Limb (tissue), 2 donors: ENCODE results near the gene GGTA1.
"Not testable (repeated sequence)": the region's sequence is repeated elsewhere in the genome, so short reads cannot be mapped to it uniquely, and the experiment has no call there.

Experiments
- DNase-seq, 2 donors: peaks; one replicate each; pipeline ENCODE4 v3.0.0-alpha.2; 2016; ENCODE audit errors: extremely low spot score in 2 of 2

GGTA1 gene

DNA sequence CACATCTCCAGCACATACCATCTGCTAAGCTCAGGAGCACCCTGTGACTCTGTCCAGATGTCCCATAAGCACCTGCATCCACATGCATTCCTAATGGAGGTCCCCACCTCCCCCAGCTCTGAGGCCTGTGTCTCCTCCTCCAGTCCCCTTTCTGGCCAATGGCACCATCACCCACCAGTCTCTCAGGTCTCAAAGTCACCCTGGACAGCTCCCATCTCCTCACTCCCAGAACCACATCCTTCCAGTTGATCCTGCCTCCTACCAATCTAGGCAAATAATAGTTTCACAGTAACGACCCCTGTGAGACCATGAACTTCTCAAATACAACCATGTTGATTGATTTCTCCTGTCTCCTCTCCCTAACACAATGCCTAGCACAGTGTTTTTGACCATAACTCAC is 40.1 kb downstream of the GGTA1 start:
- DNase-seq: no peak

DNA sequence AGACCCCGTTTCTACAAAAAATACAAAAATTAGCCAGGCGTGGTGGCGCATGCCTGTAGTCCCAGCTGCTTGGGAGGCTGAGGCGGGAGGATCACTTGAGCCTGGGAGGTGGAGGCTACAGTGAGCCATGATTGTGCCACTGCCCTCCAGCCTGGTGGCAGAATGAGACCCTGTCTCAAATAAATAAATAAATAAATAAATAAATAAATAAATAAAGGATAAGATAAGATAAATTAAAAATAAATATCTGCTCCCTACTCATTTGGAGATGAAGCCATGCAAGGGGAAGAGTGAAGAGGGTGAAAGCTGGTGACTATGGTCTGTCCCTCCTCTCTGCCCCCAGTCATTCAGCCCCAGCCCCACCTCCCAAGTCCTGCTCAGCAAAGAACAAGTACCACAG is 41.2 kb downstream of the GGTA1 start:
- not testable (repeated sequence) for DNase-seq

DNA sequence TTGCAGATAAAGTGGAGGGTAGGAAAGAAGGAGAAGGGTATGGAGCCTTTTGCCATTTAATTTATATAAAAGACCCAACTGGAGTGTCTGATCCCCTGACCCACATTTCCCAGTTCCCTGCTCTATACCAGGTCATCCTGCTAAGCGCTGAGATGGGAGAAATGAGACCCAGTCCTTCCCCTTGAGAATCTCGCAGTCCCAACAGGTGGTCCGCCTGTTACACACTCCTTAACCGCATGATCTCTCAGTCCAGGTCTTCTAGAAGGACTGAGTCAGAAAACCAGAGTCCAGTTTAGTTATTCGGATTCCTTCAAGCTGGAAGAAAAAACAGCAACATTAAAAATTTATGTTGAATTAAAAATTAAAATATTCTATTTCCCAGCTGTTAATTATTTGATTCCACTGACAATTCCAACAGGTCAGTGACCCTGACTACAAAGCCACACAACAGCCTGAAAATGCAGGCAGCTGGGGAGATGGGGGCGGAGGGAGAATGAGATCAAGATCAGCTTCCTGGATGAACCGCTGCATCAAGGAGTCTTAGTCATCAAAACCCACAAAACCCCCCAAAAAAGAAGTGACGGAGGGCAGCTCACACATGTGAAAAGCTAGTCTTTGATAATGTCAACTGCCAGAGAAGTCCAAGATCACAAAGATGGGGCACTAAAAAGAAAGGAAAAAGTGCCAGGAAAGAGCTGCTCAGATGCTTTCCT is 44.0 kb downstream of the GGTA1 start:
- DNase-seq: no peak

DNA sequence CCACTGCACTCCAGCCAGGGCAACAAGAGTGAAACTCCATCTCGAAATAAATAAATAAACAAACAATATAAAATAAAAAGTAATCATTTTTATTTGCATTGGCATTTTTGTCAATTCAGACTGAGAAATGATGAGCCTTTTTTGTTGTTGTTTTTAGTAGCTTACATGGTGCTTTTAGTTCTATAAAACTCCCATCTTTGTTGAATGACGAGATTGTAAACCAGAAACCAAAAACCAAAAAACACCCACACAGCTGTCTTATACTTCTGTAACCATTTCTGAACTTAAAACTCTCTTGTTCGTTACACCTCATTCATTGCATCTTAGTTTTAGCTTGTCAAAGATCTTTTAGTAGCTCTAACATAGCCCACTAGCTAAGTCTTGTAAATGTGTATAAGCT is 44.7 kb downstream of the GGTA1 start:
- no peak for DNase-seq

DNA sequence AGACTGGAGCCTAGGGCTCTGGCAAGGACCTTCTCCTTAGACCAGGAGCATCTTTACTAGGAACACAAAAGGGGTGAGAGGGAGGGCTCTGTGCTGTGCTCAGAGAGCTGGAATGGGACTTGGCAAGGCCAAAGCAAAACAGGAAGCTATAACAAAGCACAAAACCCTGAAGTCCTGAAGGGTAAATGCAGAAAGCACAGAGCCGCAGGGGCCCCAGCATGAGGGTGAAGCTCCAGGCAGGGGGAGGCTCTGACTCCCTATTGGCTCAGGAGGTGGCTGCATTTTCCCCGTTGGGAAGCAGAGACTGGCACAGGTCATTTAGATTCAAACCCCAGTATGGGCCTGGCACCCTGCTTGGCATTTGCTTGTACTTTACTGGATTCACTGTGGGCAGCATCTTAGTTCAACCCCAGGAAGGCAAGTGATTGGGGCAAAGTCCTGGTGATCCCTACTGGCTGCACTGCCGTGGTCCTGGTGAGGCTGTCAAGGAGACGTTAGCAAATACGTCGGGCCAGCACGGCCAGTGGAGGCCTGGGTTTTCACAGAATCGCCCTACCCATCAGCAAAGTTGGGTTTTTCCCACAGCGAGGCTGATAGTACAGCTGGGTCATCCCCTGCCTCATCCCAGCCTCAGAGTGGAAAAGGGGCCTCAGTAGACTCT is 46.3 kb downstream of the GGTA1 start:
- no peak for DNase-seq

DNA sequence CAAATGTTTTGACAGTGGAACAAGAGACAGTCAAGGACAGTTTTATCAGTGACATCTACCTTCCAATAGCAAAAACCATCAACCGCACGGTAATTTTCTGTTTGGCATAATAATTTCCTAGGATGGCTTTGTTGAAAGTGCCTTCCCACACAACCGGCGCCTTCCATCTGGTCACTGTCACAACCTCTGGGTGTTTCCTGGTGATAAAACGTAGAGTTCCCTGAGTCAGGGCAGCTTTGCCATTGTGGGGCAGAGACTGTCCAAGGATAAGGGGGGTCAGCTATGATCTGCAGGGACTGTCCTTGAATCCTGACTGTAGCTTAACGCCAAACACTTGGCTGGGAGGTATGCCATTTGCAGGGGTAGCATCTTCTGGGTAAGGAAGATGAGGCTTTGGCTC is 47.6 kb downstream of the GGTA1 start:
- no peak for DNase-seq

DNA sequence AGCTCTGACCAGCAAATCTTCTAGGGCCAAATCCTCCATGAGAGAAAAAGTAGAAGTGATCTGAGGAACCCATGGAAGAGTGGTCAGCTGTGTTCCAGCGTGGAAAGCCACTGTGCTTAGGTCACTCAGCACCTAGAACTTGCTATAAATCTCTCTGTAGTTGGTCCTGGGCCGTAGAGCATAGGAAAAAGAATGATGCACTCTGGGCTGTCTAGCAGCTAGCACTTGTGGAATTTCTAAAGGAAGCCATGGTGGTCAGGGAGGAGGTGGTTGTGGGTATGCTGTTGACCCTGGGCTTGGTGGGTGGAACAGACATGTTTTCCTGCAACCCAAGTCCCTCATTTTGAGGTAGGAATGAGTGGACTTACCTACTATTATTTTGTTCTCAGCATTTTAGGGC is 48.1 kb downstream of the GGTA1 start:
- no peak for DNase-seq

DNA sequence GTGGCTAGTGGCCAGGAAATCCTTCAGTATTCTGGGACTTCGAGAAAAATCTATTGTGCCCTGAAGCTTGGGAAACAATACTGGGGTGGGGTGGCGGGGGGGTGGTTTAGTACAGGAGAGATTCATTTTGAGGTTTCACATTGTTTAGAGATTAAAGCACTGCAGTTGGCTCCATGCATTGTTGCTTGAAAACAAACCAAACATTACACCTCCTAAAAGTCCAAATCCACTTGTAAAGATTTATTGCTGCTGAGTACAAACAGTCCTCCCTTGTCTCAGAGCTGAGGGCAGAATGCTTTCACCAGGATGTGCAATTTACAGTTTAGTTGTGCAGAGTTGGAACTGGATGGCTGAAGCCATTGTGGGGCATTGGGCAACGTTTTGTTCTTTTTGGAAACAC is 49.4 kb downstream of the GGTA1 start:
- no peak for DNase-seq

DNA sequence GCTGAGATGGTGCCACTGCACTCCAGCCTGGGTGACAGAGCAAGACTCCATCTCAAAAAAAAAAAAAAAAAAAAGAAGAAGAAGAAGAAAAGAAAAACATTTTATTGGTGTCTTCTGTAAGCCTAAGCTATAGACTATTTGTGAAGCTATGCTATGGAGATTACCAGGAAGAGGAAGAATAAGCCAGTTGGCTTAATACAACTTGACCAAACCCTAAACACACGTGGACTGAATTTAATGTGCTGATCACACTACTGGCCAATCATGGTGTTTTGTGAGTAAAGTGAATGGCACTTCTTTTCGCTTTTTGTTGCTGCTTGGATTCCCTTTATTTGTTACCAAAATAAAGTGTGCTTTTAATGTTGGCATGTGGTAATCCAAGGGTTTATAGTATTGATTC is 49.9 kb downstream of the GGTA1 start:
- no peak for DNase-seq

DNA sequence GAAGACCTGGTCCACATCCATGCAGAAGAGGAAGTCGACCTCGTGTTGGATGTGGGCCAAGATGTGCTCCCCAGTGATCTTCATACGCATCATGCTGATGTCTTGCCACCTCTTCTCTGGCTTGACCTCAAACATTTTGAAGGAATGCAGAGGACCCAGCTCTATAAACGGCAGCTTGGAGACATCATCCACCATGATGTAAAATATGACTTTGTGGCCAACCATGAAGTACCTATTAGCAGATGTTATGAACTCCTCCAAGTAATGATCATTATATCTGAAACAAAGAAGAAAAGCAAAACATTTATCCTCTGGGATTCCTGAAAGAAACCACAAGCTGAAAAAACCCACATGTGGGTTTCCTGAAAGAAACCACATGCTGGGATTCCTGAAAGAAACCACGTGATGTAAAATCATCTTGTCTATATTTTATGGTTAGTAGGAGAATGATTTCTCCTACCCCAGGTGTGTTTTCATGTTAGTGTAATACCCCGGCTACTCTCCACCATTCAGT is 52.3 kb downstream of the GGTA1 start:
- DNase-seq: no peak

DNA sequence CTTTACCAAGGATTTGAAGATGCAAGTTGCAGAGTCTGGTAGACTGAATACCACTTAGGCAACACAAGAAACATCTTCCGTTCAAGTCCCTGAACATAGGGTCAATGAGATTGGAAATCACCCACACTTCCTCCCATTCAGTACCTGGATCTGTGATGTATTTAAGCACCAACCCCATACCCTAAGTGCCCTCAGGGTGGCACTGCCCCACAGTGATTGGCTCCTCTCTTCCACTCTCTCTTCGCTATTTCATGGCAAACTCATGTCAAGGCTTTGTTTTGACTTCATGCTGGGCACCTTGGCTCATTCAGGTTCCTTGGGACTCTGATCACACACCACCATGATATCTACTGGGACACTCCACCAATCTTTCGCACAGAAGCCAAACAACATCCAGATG is 53.7 kb downstream of the GGTA1 start:
- DNase-seq: no peak

DNA sequence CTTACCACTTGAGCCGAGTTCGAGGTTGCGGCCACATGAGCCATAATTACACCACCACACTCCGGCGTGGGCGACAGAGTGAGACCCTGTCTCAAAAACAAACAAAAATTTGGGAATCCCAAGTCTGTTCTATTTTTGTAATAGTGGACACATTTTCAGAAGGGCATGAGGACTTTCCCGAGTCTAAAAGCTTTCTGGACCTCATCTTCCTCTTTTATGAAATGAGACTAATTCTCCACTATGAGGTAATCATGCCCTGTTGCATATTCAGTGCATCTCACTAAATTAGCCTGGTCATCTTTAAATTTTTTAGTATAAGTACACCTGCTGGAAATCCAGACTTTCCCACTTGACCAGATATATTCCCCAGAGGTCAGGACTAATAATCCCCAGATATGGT is 55.7 kb downstream of the GGTA1 start:
- no peak for DNase-seq

DNA sequence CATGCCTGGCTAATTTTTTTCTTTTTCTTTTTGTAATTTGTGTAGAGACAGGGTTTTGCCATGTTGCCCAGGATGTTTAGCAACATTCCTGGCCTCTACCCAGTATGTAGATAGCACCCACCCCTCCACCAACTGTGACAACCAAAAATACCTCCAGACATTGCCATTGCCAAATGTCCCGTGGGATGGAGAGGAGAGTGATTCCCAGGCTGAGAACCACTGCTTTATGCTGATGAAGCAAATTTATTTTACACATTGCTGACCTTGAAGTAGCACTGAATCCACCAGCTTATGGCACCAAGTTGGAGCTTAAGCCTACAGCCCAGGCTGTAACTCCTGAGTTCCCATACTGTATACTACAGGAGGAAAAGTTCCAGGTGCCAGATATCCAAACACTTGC is 58.5 kb downstream of the GGTA1 start:
- no peak for DNase-seq

DNA sequence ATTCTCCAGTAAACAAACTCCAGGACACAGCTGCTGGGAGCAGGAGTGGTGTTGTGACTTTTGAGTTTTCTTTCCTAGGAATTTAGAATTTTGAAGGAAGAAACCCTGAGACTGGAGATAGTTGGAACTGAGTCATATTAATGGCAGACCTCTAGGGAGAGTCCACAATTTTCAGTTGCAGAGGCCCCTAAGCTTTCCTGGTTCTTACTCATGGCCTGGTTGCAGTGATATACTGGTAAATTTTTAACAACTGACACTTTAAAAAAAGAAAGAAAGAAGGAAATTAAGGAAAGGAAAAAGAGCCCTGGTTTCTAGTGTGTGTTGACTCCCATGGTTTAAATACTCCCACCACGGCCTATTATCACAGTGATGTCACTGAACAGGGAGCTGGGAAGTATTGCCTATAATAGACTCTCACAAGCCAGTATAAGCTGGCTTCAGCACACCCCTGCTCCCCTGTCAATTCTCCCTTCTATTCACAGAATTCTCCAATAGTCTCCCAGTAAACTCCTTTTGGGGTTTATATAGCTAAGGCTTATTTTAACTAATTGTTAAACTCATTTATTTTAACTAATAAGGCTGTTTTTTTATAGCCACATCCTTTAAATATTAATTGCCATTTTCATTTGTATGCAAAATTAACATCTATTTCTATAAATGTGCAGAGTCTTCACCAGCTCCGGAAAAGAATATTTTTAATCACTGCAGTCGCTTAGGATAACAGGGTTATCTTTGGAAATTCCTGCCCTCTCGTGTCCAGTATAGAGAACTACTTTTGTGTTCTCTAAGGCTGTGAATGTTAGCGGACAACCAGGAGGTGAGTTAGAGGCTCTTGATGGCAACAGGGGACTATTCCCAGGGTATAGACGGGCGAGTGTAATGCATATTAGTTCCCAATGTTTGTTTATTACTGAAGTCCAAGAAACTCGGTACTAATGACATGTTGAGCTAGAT is 59.7 kb downstream of the GGTA1 start:
- DNase-seq: no peak

DNA sequence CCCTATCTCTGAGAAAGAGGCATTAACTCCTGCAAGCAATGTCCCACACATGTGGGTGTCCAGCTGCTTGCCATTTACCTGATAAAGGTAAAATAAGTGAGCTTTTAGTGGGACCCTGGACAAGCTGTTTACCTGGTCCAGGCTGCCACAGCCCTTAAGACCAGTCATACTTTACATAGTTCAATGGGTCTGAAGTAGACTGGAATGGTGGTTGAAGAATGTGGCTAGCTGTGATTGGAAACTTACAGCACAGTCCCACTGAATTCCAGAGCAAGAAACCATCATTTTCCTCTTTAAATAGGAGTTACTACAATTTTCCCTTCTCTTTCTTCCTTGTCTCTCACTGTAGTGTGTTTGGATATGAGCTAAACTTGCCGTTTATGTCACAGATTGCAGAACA is 60.6 kb downstream of the GGTA1 start:
- no peak for DNase-seq

DNA sequence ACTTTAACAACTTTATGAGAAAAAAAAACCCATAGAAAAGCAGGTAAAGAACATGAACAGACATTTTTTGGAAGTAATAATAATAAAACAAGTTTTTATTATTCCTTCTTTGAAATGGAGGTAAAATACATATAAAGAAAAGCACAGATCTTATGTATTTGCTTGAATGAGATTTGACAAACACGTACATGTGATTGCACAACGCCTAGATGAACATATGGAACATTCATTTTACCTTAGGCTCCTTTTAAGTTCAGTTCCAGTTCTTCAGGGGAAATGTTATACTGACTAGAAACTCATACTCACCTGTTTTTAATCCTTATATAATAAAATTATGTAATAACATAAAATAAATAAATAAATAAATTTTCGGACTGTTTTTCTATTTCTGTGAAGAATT is 61.8 kb downstream of the GGTA1 start:
- DNase-seq: no peak

DNA sequence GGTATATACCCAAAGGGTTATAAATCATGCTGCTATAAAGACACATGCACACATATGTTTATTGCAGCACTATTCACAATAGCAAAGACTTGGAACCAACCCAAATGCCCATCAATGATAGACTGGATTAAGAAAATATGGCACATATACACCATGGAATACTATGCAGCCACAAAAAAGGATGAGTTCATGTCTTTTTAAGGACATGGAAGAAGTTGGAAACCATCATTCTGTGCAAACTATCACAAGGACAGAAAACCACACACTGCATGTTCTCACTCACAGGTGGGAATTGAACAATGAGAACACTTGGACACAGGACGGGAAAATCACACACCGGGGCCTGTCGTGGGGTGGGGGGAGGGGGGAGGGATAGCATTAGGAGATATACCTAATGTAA is 62.6 kb downstream of the GGTA1 start:
- DNase-seq: not testable (repeated sequence)

DNA sequence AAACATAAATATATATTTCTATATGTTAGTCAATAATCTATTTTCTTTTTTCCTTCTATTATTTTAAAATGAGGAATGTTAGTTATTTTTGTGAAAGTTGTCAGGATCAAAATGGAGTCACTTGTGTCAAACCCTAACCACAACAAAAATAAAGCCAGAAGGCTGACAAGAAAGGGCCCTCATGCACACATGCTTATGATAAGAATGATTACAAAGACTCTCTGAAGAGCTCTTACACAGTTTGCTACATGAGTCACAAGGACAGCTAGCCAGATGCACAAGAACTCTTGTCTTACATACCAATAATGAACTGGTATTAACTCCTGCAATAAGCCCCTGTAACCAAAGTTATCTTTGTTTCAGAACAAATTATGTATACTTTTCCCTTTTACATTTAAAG is 64.7 kb downstream of the GGTA1 start:
- DNase-seq: no peak

DNA sequence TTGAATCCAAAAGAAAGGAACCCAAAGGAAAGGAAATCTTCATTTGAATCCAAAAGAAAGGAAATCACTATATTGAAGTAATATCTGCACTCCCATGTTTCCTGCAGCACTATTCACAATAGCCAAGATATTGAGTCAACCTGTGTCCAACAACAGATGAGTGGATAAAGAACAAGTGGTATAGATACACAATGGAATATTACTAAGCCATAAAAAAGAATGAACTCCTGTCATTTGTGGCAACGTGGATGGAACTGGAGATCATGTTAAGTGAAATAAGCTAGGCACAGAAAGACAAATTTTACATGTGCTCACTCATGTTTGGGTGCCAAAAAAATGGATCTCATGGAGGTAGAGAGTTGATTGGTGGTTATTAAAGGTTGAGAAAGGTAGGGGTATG is 71.7 kb downstream of the GGTA1 start:
- DNase-seq: no peak

DNA sequence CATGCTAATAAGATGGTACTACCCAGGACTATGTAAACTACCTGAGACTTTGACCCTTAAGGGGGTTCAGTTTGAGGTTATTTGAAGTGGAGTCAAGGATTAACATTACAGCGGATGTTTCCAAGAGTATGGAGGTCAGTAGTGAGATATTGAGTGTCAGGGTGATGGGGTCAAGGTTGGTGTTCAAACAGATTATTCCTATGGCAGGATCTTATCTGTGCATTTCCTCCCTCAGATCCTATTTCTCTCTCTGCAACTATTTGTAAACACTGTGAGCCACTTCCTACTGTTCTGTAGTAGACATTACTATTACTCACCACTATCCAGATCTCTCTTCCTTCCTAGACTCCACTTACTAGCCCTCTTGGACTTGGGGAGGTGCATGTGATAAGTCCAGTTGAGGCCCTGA is 75.6 kb downstream of the GGTA1 start:
- no peak for DNase-seq

DNA sequence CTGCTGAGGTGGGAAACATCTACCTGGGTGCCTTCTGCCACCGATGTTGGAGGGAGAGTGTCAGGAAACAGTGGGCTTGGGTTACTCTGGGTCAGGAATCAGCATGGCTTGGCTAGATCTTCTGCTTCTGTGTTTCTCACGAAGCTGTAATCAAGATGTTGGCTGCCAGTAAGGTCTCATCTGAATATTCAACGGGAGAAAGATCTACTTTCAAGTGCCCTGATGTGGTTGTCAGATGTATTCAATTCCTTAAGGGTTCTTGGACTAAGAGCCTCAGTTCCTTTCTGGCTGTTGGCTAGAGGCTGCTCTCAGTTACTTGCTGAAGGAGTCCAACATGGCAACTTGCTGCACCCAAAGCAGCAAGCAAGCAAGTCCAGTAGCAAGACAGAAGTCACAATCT is 87.7 kb downstream of the GGTA1 start:
- no peak for DNase-seq

DNA sequence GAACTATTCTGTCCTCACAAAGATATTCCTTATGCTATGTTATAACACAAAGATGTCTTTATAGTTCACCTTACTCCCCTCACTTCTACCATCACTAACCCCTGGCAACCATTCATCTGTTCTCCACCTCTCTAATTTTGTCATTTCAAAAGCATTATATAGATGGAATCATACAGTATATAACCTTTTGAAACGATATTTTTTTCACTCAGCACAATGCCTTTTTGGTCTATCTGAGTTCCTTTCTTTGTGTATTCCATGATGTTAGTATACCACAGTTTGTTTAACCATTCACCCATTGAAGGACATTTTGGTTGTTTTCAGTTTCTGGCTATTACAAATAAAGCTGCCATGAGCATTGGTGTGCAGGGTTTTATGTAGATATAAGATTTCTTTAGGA is 93.7 kb downstream of the GGTA1 start:
- DNase-seq: no peak
